ENCODE measurements around the gene XIAP.
A peak's percentile ranks its signal among the peaks of the same experiment; 100 is the strongest.
"Not testable (repeated sequence)": the region's sequence is repeated elsewhere in the genome, so short reads cannot be mapped to it uniquely, and the experiment has no call there.

The XIAP gene

GRCh38 chrX:123876844-123877243 is 17.0 kb downstream of the XIAP start:
- no peak for DNase-seq

GRCh38 chrX:123878252-123878721 is 18.4 kb downstream of the XIAP start:
- no peak for DNase-seq

- no peak for DNase-seq
Observed at GRCh38 chrX:123881330-123881729, 21.5 kb downstream of the XIAP start.

- no peak for DNase-seq
Observed at GRCh38 chrX:123882391-123882790, 22.5 kb downstream of the XIAP start.

GRCh38 chrX:123884809-123885408 is 25.1 kb downstream of the XIAP start:
- no peak for DNase-seq

- no peak for DNase-seq
Observed at GRCh38 chrX:123899701-123900100, 39.8 kb downstream of the XIAP start.

- not testable (repeated sequence) for DNase-seq
Observed at GRCh38 chrX:123903261-123903660, 43.4 kb downstream of the XIAP start.

GRCh38 chrX:123905332-123905731 is 45.5 kb downstream of the XIAP start:
- no peak for DNase-seq

- DNase-seq, result no peak
Observed at GRCh38 chrX:123906557-123907316, 46.9 kb downstream of the XIAP start.

- no peak for DNase-seq
Observed at GRCh38 chrX:123909523-123909922, 49.7 kb downstream of the XIAP start.

- no peak for DNase-seq
Observed at GRCh38 chrX:123917069-123917468, 57.2 kb downstream of the XIAP start.

GRCh38 chrX:123918106-123918721 is 58.4 kb downstream of the XIAP start:
- DNase-seq, result no peak

- DNase-seq, result no peak
Observed at GRCh38 chrX:123920105-123920785, 60.4 kb downstream of the XIAP start.

- no peak for DNase-seq
Observed at GRCh38 chrX:123923211-123923610, 63.4 kb downstream of the XIAP start.

- no peak for DNase-seq
Observed at GRCh38 chrX:123924186-123924585, 64.3 kb downstream of the XIAP start.

- no peak for DNase-seq
Observed at GRCh38 chrX:123927845-123928244, 68.0 kb downstream of the XIAP start.

- not testable (repeated sequence) for DNase-seq
Observed at GRCh38 chrX:123932055-123932454, 72.2 kb downstream of the XIAP start.

GRCh38 chrX:123943074-123943473 is 83.2 kb downstream of the XIAP start:
- no peak for DNase-seq

GRCh38 chrX:123943488-123943887 is 83.6 kb downstream of the XIAP start:
- DNase-seq, result no peak

GRCh38 chrX:123949846-123950245 is 90.0 kb downstream of the XIAP start:
- DNase-seq, result no peak

- peak; percentile 6 for DNase-seq
Observed at GRCh38 chrX:123959281-123960063, 99.6 kb downstream of the XIAP start.

GRCh38 chrX:123960956-123961267 is 101.1 kb downstream of the XIAP start:
- DNase-seq, result no peak
